OCI-LY7 (cell line): ENCODE measurements around the gene DKK3. TPM values are rescaled to one million over a fixed set of nuclear protein-coding genes. Genes with fewer than 3 reads are reported as not detected.

ENCODE experiments used
- BruUV-seq: library from RNA; stranded (reverse); fragments of 400-500 nt; replicated peaks from 2 replicates; lab custom pipeline; 2021; lab: Mats Ljungman, UMichigan
- CTCF ChIA-PET: fragments of 300-600 bp; sonication (Branson Sonifier 250); formaldehyde crosslinking; loops from one replicate; lab custom pipeline; 2022; ENCODE audit warnings: antibody characterized with exemption; ENCODE audit not compliant: unreplicated experiment; lab: Charles Lee
- POLR2A ChIA-PET: fragments of 300-600 bp; sonication (Branson Sonifier 250); formaldehyde crosslinking; loops from one replicate; lab custom pipeline; 2022; ENCODE audit warnings: antibody characterized with exemption; lab: Charles Lee
- DNase-seq: peaks from one replicate; pipeline ENCODE4 v3.0.0-alpha.2; 2015; ENCODE audit warnings: low spot score
- H2AFZ ChIP-seq: fragments of 200-600 bp; sonication (generic), shearing (Covaris generic); 2 replicates; pipeline ENCODE4 v1.6.1; 2014; ENCODE audit warnings: mild to moderate bottlenecking, antibody characterized with exemption, low read length, moderate library complexity
- H3K27ac ChIP-seq: fragments of 200-600 bp; sonication (generic); 2 replicates; pipeline ENCODE4 v1.5.1; 2014; ENCODE audit warnings: mixed run types, low read depth, mild to moderate bottlenecking, moderate library complexity, low read length, inconsistent platforms; ENCODE audit not compliant: poor library complexity, severe bottlenecking
- H3K36me3 ChIP-seq: fragments of 200-600 bp; sonication (generic); 2 replicates; pipeline ENCODE4 v1.6.1; 2014; ENCODE audit warnings: mild to moderate bottlenecking, antibody characterized with exemption, low read length, moderate library complexity, mixed read lengths; ENCODE audit not compliant: insufficient read depth
- H3K4me1 ChIP-seq: fragments of 200-600 bp; sonication (generic); 2 replicates; pipeline ENCODE4 v1.5.1; 2014; ENCODE audit warnings: mild to moderate bottlenecking, low read length; ENCODE audit not compliant: insufficient read depth, poor library complexity, severe bottlenecking
- H3K4me2 ChIP-seq: fragments of 200-600 bp; sonication (generic); 2 replicates; pipeline ENCODE4 v1.6.1; 2014; ENCODE audit warnings: mild to moderate bottlenecking, low read length
- H3K4me3 ChIP-seq: fragments of 200-600 bp; sonication (generic); 2 replicates; pipeline ENCODE4 v1.5.1; 2014; ENCODE audit warnings: mild to moderate bottlenecking, low read depth, low read length; ENCODE audit not compliant: poor library complexity, severe bottlenecking
- H3K79me2 ChIP-seq: fragments of 200-600 bp; sonication (generic); 2 replicates; pipeline ENCODE4 v1.6.1; 2016; ENCODE audit warnings: low read depth, mild to moderate bottlenecking, low read length, moderate library complexity, mixed read lengths; ENCODE audit not compliant: insufficient read depth
- H3K9me2 ChIP-seq: fragments of 200-600 bp; sonication (generic); 2 replicates; pipeline ENCODE4 v1.6.1; 2016; ENCODE audit warnings: mild to moderate bottlenecking, low read length, mixed read lengths; ENCODE audit not compliant: insufficient read depth
- H3K9me3 ChIP-seq: fragments of 200-600 bp; sonication (generic); 2 replicates; pipeline ENCODE4 v1.6.1; 2014; ENCODE audit warnings: mild to moderate bottlenecking, mixed run types, low read length, mixed read lengths
- H4K20me1 ChIP-seq: fragments of 200-600 bp; sonication (generic); 2 replicates; pipeline ENCODE4 v1.6.1; 2014; ENCODE audit warnings: mild to moderate bottlenecking, antibody characterized with exemption, low read length, moderate library complexity, mixed read lengths; ENCODE audit not compliant: insufficient read depth
- CTCF ChIP-seq: fragments of 200-600 bp; sonication (generic); conservative IDR thresholded peaks from 2 replicates; pipeline ENCODE4 v1.5.1; 2014; ENCODE audit warnings: mild to moderate bottlenecking, antibody characterized with exemption, low read length, moderate library complexity, mixed read lengths
- EZH2phosphoT487 ChIP-seq: fragments of 200-600 bp; sonication (generic); IDR thresholded peaks from 2 replicates; pipeline ENCODE4 v1.6.1; 2018; ENCODE audit warnings: low read depth, borderline replicate concordance, mild to moderate bottlenecking, mixed run types, antibody characterized with exemption, low read length, moderate library complexity, mixed read lengths
- intact Hi-C: fragments of 100-400 bp; cut with micrococcal nuclease; formaldehyde crosslinking; loops from one replicate; pipeline ENCODE4 v1.10.0; 2022; ENCODE audit not compliant: unreplicated experiment
- total RNA-seq, 2 experiments: library from RNA; depleted of rRNA in 1 of 2; stranded (reverse); fragments of >200 nt in 1 of 2; shearing (Covaris generic) in 1 of 2; gene quantifications; 2 replicates each; pipeline ENCODE4 v1.2.3, GENCODE V29; 2014 to 2022

The DKK3 gene
- total RNA-seq, 2 experiments from 2014 or later, result not detected

- H3K4me3 ChIP-seq, result no peak overlapping the region
- CTCF ChIA-PET, result no interaction called here
- POLR2A ChIA-PET, result no interaction called here
- no TSS peak for BruUV-seq
- H3K4me1 ChIP-seq, result no peaks in the 10 kb centered on the region
- TF ChIP-seq CTCF (no peak), EZH2phosphoT487 (no peak)
- no peak overlapping the region for H2AFZ ChIP-seq
- H4K20me1 ChIP-seq, result no peaks in the 10 kb centered on the region
- intact Hi-C loops, result no loop called here
- no peak for DNase-seq
- H3K4me2 ChIP-seq, result no peak overlapping the region
- no peak overlapping the region for H3K27ac ChIP-seq
- no peaks in the 10 kb centered on the region for H3K9me3 ChIP-seq
- H3K36me3 ChIP-seq, result no peaks in the 10 kb centered on the region
- no peaks in the 10 kb centered on the region for H3K79me2 ChIP-seq
- H3K9me2 ChIP-seq, result no peaks in the 10 kb centered on the region
These were observed 38.8 kb downstream of the DKK3 start for GRCh38 chr11:11969380-11970215.

DNA sequence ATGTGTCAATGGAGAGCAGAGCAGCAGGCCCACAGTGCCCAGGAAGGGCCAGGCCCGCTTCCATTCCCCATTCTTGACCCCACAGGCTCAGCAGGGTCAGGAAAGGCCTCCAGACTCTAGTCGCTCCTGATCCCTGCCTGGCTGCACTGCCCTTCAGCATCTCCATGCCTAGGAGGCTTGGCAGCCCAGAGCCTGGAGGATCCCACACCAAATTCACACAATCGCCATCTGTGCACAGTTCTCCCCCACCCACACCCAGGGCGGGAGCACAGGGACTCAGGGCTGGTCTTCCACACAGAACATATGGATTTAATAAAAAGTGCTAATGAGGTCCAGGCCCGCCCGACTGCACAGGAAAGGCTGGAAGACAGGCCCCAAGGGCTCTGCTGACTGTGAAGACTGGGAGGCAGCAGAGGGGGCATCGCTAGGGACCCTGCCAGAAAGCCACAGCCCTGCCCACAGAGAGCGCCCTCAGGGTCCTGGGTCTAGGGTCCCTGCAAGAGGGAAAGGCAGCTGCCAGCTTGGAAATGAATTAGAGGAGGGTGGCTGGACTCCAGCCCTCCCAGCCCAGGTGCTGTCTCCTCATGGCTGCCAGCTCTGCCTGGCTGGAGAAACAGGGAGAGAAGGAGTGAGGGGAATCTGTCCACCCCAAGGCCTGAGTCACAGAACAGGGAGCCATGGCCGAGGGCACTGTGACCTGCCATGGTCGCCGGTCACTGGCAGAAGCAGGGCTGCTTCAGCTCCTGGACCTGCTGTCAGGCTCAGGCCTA, 39.7 kb downstream of the DKK3 start:
- ChIA-PET POLR2A (no interaction called here), CTCF (no interaction called here)
- TF ChIP-seq CTCF (no peak), EZH2phosphoT487 (no peak)
- Histone ChIP-seq H3K4me3 (no peak overlapping the region), H3K9me2 (no peaks in the 10 kb centered on the region), H2AFZ (no peak overlapping the region), H4K20me1 (no peaks in the 10 kb centered on the region), H3K4me1 (no peaks in the 10 kb centered on the region), H3K9me3 (no peaks in the 10 kb centered on the region), H3K27ac (no peak overlapping the region), H3K36me3 (no peaks in the 10 kb centered on the region), H3K79me2 (no peaks in the 10 kb centered on the region), H3K4me2 (no peak overlapping the region)
- intact Hi-C loops, result no loop called here
- no TSS peak for BruUV-seq
- DNase-seq, result no peak
